B cell (primary cell): ENCODE results near the gene ZER1. TPM values are rescaled to one million over a fixed set of nuclear protein-coding genes. Genes with fewer than 3 reads are reported as not detected.

ENCODE experiments used
- ATAC-seq: fragments of 200-7000 bp; cut with Tn5 transposase; one replicate; pipeline ENCODE4 v1.10.0; 2021; ENCODE audit warnings: low read depth, mild to moderate bottlenecking, moderate number of reproducible peaks, moderate library complexity
- CTCF ChIA-PET: fragments of 350-600 bp; sonication (Branson Sonifier 250); formaldehyde crosslinking; loops from one replicate; lab custom pipeline; 2021; ENCODE audit warnings: antibody characterized with exemption, inconsistent platforms; lab: Charles Lee
- POLR2A ChIA-PET: fragments of 350-600 bp; sonication (Branson Sonifier 250); formaldehyde crosslinking; loops from one replicate; lab custom pipeline; 2021; ENCODE audit warnings: antibody characterized with exemption; lab: Charles Lee
- DNase-seq: peaks from one replicate; pipeline ENCODE4 v3.0.0; 2013
- H2AFZ ChIP-seq: 2 replicates; pipeline ENCODE4 v1.6.1; 2012; ENCODE audit warnings: mild to moderate bottlenecking, low read depth, low read length; ENCODE audit not compliant: insufficient read depth, poor library complexity, severe bottlenecking
- H3K27ac ChIP-seq, 2 donors: 1 replicate in 1 of 2; 2 replicates in 1 of 2; pipeline ENCODE4 v1.5.1; 2012 to 2013; ENCODE audit warnings: low read length in 2 of 2, mild to moderate bottlenecking in 2 of 2, moderate library complexity in 1 of 2
- H3K27me3 ChIP-seq, 4 experiments: fragments of 200-600 bp in 1 of 4; sonication (generic) in 1 of 4; replicated peaks in 1 of 4; 1 replicate in 2 of 4; 2 replicates in 2 of 4; pipeline versions ENCODE4 v1.6.1 to v1.7.0; 2013 to 2016; ENCODE audit warnings: low read length in 3 of 4, mild to moderate bottlenecking in 2 of 4, mixed read lengths in 1 of 4, moderate library complexity in 1 of 4; ENCODE audit not compliant: insufficient read depth in 4 of 4, control insufficient read depth in 3 of 4; ENCODE audit errors: control extremely low read depth in 1 of 4
- H3K36me3 ChIP-seq, 2 experiments: replicated peaks in 1 of 2; 1 replicate in 1 of 2; 2 replicates in 1 of 2; pipeline versions ENCODE4 v1.6.1 to v1.7.1; 2013; ENCODE audit warnings: low read length in 1 of 2; ENCODE audit not compliant: insufficient read depth in 2 of 2, control insufficient read depth in 1 of 2; ENCODE audit errors: control extremely low read depth in 1 of 2, extremely low read depth in 1 of 2
- H3K4me1 ChIP-seq, 2 donors: fragments of 200-600 bp in 1 of 2; sonication (generic) in 1 of 2; 1 replicate in 1 of 2; 2 replicates in 1 of 2; pipeline versions ENCODE4 v1.5.1 to v1.6.1; 2013 to 2017; ENCODE audit warnings: low read length in 2 of 2; ENCODE audit not compliant: control insufficient read depth in 2 of 2, insufficient read depth in 2 of 2
- H3K4me2 ChIP-seq: replicated peaks from 2 replicates; pipeline ENCODE3; 2012; ENCODE audit warnings: mild to moderate bottlenecking, low read depth, low read length; ENCODE audit not compliant: poor library complexity, severe bottlenecking
- H3K4me3 ChIP-seq, 5 experiments: fragments of 200-600 bp in 1 of 5; sonication (generic) in 1 of 5; 1 replicate in 3 of 5; 2 replicates in 2 of 5; pipeline versions ENCODE4 v1.5.1 to v1.7.0; 2011 to 2016; ENCODE audit warnings: low read length in 4 of 5, mild to moderate bottlenecking in 4 of 5, low read depth in 2 of 5, control low read depth in 1 of 5, moderate library complexity in 1 of 5; ENCODE audit not compliant: insufficient read depth in 1 of 5; ENCODE audit errors: control extremely low read depth in 1 of 5, extremely low read depth in 1 of 5
- H3K79me2 ChIP-seq: fragments of 200-600 bp; sonication (generic); one replicate; pipeline ENCODE4 v1.6.0; 2016; ENCODE audit warnings: low read length; ENCODE audit not compliant: control insufficient read depth, insufficient read depth
- H3K9ac ChIP-seq: fragments of 200-600 bp; sonication (generic); 2 replicates; pipeline ENCODE4 v1.6.1; 2017; ENCODE audit warnings: mild to moderate bottlenecking, low read length, moderate library complexity
- H3K9me3 ChIP-seq, 3 donors: one replicate each; pipeline versions ENCODE4 v1.6.1 to v1.7.1; 2013; ENCODE audit warnings: low read length in 2 of 3; ENCODE audit not compliant: control insufficient read depth in 2 of 3, insufficient read depth in 1 of 3; ENCODE audit errors: control extremely low read depth in 1 of 3
- H4K20me1 ChIP-seq: 2 replicates; pipeline ENCODE4 v1.6.0; 2012; ENCODE audit warnings: mild to moderate bottlenecking, low read length; ENCODE audit not compliant: insufficient read depth, control insufficient read depth, poor library complexity, severe bottlenecking
- H3K27ac Mint-ChIP-seq: one replicate; pipeline ENCODE4 v1.8.0; 2021; ENCODE audit warnings: mixed read lengths
- H3K27me3 Mint-ChIP-seq: one replicate; pipeline ENCODE4 v1.8.0; 2021; ENCODE audit warnings: mixed read lengths
- H3K4me1 Mint-ChIP-seq: one replicate; pipeline ENCODE4 v1.8.0; 2021; ENCODE audit warnings: mixed read lengths
- H3K4me3 Mint-ChIP-seq: one replicate; pipeline ENCODE4 v1.8.0; 2021; ENCODE audit warnings: mixed read lengths
- H3K9me3 Mint-ChIP-seq: one replicate; pipeline ENCODE4 v1.8.0; 2022; ENCODE audit warnings: mixed read lengths; ENCODE audit not compliant: insufficient read depth
- CTCF ChIP-seq: fragments of 200-600 bp; IDR thresholded peaks from one replicate; pipeline ENCODE4 v1.8.0; 2022; ENCODE audit warnings: antibody characterized with exemption, mild to moderate bottlenecking
- EZH2 ChIP-seq: IDR thresholded peaks from 2 replicates; pipeline ENCODE4 v1.6.1; 2012; ENCODE audit warnings: borderline replicate concordance, low read depth, mild to moderate bottlenecking, moderate library complexity, low read length; ENCODE audit not compliant: insufficient read depth, poor library complexity, severe bottlenecking
- WGBS: methylation state at CpG from one replicate; pipeline ENCODE4 v1.1.5; 2013; ENCODE audit warnings: missing lambda C conversion rate; ENCODE audit not compliant: insufficient coverage; 5-methylcytosine and 5-hydroxymethylcytosine counted together
- intact Hi-C: fragments of 100-400 bp; cut with micrococcal nuclease; formaldehyde crosslinking; loops from one replicate; pipeline ENCODE4 v1.10.0; 2022
- polyA plus RNA-seq: library from polyadenylated mRNA; depleted of rRNA; stranded (reverse); fragments of >200 nt; gene quantifications from 2 replicates; pipeline ENCODE4 v1.2.3, GENCODE V29; 2012
- total RNA-seq, 2 donors: library from RNA; stranded (reverse); fragments of 120-200 nt in 1 of 2; gene quantifications; 1 replicate in 1 of 2; 2 replicates in 1 of 2; pipeline versions ENCODE4 v1.2.3 to v1.2.4, GENCODE V29; 2013 to 2022

ZER1 gene
- total and polyA plus RNA-seq, 2 donors (not counting 1 experiment from before 2014, with no cell fraction given): 26.9 to 42.2 TPM

DNA sequence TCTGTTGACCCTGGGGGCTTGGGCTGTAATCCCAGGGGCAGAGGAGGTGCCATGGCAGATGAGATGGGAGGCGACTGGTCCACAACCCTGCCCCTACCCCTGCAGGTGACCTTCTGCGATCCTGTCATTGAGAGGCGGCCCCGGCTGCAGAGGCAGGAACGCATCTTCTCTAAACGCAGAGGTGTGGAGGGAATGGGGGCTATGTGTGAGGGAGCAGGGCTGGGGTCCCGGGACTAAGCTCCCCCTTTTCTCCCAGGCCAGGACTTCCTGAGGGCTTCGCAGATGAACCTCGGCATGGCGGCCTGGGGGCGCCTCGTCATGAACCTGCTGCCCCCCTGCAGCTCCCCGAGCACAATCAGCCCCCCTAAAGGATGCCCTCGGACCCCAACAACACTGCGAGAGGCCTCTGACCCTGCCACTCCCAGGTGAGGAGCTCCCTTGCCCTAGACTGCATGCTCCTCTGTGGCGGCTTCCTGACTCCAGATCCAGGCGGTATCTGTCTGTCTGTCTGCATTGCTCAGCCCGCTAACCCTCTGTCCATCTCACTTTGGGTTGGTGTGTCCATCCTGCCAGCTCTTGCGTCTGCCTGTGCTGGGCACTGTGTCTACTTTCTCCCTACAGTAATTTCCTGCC, 57.7 kb downstream of the ZER1 start:
- Histone ChIP-seq H4K20me1 (no peaks in the 10 kb centered on the region), H2AFZ (no peak overlapping the region), H3K79me2 (no peaks in the 10 kb centered on the region), H3K27me3 (no peaks in the 10 kb centered on the region), H3K36me3 (no peaks in the 10 kb centered on the region), H3K4me3 (no peak overlapping the region), H3K9ac (no peak overlapping the region), H3K4me2 (no peak overlapping the region), H3K4me1 (no peaks in the 10 kb centered on the region), H3K9me3 (no peaks in the 10 kb centered on the region), H3K27ac (no peak overlapping the region)
- TF ChIP-seq CTCF (no peak), EZH2 (no peak)
- Mint-ChIP-seq H3K27me3 (no peaks in the 10 kb centered on the region), H3K4me1 (no peaks in the 10 kb centered on the region), H3K9me3 (no peaks in the 10 kb centered on the region), H3K4me3 (no peak overlapping the region), H3K27ac (no peak overlapping the region)
- DNase-seq (no peak), ATAC-seq (no peak)
- POLR2A ChIA-PET: no interaction called here
- WGBS: 96% methylated on average over 14 of the region's 19 CpGs
- CTCF ChIA-PET: no interaction called here
- intact Hi-C loops: no loop called here

GRCh38 chr9:128713411-128713780, 58.3 kb downstream of the ZER1 start:
- ChIA-PET CTCF (no interaction called here), POLR2A (no interaction called here)
- H3K27ac ChIP-seq: no peak overlapping the region
- no peaks in the 10 kb centered on the region for H3K4me1 ChIP-seq
- no peak overlapping the region for H2AFZ ChIP-seq
- Mint-ChIP-seq H3K9me3 (no peaks in the 10 kb centered on the region), H3K4me3 (no peak overlapping the region), H3K27me3 (no peaks in the 10 kb centered on the region), H3K4me1 (no peaks in the 10 kb centered on the region), H3K27ac (no peak overlapping the region)
- no peak overlapping the region for H3K9ac ChIP-seq
- intact Hi-C loops: no loop called here
- H3K79me2 ChIP-seq: no peaks in the 10 kb centered on the region
- no peaks in the 10 kb centered on the region for H4K20me1 ChIP-seq
- no peaks in the 10 kb centered on the region for H3K9me3 ChIP-seq
- WGBS: 94% methylated on average over 13 of the region's 13 CpGs
- DNase-seq: no peak
- no peak overlapping the region for H3K4me2 ChIP-seq
- no peak overlapping the region for H3K4me3 ChIP-seq
- no peak for ATAC-seq
- no peak for TF ChIP-seq EZH2
- TF ChIP-seq CTCF: no peak
- H3K27me3 ChIP-seq: no peaks in the 10 kb centered on the region
- no peaks in the 10 kb centered on the region for H3K36me3 ChIP-seq
